Measurements from ENCODE around the gene MSH5. TPM values are rescaled to one million over a fixed set of nuclear protein-coding genes. Genes with fewer than 3 reads are reported as not detected.
A peak's percentile ranks its signal among the peaks of the same experiment; 100 is the strongest.

MSH5 gene
- total and polyA plus RNA-seq, 2 of the 13 experiments (the other 11 are each of a cell fraction or from before 2014, with no cell fraction given), result 10.2 to 38.7 TPM

DNA sequence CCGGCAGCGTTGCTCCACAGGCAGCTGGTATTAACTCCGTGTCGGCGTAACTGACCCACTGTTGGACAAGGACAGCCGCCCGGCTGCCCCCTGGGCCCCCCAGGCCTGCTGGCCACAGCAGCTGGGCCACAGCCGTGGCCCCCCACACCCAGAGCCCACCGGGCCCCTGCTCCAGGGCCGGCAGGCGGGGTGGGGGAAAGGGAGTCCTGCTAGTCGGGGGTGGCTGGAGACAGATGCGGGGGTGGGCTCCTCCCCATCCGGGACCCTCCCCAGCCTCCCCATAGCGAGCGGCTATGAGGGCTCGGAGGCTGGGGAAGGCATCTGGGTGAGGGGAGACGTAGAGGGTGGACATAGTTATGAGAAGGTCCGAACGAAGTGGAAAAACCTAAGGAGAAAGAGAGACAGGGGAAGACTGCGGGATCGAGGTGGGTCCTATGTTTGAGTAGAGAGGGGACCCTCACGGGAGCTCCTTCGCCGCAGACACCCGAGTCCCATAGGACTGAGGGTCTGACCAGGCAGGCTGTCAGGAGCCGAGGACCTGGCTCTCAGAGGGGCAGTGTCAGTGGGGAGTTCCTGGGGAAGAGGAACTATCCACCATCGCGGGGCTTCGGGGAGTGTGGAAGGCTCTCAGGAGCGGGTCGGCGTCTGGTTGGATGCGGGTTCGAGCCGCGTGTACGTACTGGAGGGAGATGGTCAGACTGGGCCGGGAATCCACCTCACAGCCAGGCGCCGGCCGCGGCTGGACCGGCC is 55.2 kb downstream of the MSH5 start (continued):
- TF ChIP-seq ZNF772 (CRISPR knock-in tag; IDR thresholded peaks at IDR 0.05), result no peak
- TF ChIP-seq ZNF839 (CRISPR knock-in tag; IDR thresholded peaks at IDR 0.05; ENCODE audit: borderline replicate concordance), result no peak; the same call in 1 of the 2 replicates
- TF ChIP-seq SNAPC2 (CRISPR knock-in tag; IDR thresholded peaks at IDR 0.05), result no peak
- TF ChIP-seq AGO2 (optimal IDR thresholded peaks at IDR 0.05; ENCODE audit: low read depth, low read length), result peak; percentile 35
- no peak for TF ChIP-seq RNF2 (conservative IDR thresholded peaks at IDR 0.05; ENCODE audit: low read depth)
- TF ChIP-seq ZNF543 (CRISPR knock-in tag; IDR thresholded peaks at IDR 0.05), result peak; percentile 49; the same call in 1 of the 2 replicates
- TF ChIP-seq, protein P1, sequence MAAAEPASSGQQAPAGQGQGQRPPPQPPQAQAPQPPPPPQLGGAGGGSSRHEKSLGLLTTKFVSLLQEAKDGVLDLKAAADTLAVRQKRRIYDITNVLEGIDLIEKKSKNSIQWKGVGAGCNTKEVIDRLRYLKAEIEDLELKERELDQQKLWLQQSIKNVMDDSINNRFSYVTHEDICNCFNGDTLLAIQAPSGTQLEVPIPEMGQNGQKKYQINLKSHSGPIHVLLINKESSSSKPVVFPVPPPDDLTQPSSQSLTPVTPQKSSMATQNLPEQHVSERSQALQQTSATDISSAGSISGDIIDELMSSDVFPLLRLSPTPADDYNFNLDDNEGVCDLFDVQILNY (CRISPR knock-in tag; conservative IDR thresholded peaks at IDR 0.05), result peak; percentile 30; the same call in 1 of the 2 replicates
- TF ChIP-seq ZNF891 (CRISPR knock-in tag; IDR thresholded peaks at IDR 0.05), result peak; percentile 53; the same call in 1 of the 2 replicates
- 0 out of 2 replicates have a peak, but pooled peaks have one; percentile 25 for TF ChIP-seq GZF1 (CRISPR knock-in tag; IDR thresholded peaks at IDR 0.05)
- TF ChIP-seq, protein P2, sequence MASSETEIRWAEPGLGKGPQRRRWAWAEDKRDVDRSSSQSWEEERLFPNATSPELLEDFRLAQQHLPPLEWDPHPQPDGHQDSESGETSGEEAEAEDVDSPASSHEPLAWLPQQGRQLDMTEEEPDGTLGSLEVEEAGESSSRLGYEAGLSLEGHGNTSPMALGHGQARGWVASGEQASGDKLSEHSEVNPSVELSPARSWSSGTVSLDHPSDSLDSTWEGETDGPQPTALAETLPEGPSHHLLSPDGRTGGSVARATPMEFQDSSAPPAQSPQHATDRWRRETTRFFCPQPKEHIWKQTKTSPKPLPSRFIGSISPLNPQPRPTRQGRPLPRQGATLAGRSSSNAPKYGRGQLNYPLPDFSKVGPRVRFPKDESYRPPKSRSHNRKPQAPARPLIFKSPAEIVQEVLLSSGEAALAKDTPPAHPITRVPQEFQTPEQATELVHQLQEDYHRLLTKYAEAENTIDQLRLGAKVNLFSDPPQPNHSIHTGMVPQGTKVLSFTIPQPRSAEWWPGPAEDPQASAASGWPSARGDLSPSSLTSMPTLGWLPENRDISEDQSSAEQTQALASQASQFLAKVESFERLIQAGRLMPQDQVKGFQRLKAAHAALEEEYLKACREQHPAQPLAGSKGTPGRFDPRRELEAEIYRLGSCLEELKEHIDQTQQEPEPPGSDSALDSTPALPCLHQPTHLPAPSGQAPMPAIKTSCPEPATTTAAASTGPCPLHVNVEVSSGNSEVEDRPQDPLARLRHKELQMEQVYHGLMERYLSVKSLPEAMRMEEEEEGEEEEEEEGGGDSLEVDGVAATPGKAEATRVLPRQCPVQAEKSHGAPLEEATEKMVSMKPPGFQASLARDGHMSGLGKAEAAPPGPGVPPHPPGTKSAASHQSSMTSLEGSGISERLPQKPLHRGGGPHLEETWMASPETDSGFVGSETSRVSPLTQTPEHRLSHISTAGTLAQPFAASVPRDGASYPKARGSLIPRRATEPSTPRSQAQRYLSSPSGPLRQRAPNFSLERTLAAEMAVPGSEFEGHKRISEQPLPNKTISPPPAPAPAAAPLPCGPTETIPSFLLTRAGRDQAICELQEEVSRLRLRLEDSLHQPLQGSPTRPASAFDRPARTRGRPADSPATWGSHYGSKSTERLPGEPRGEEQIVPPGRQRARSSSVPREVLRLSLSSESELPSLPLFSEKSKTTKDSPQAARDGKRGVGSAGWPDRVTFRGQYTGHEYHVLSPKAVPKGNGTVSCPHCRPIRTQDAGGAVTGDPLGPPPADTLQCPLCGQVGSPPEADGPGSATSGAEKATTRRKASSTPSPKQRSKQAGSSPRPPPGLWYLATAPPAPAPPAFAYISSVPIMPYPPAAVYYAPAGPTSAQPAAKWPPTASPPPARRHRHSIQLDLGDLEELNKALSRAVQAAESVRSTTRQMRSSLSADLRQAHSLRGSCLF (CRISPR knock-in tag; IDR thresholded peaks at IDR 0.05; ENCODE audit: borderline replicate concordance), result peak; percentile 71; the same call in 1 of the 2 replicates
- no peak for TF ChIP-seq ZNF775 (CRISPR knock-in tag; IDR thresholded peaks at IDR 0.05; ENCODE audit: borderline replicate concordance)
- no peak for TF ChIP-seq IKZF1 (IDR thresholded peaks at IDR 0.05)
- TF ChIP-seq ZNF616 (CRISPR knock-in tag; IDR thresholded peaks at IDR 0.05; ENCODE audit: low read depth), result no peak
- TF ChIP-seq NFATC3 (CRISPR knock-in tag; IDR thresholded peaks at IDR 0.05), result 0 out of 2 replicates have a peak, but pooled peaks have one; percentile 15
- no peak for TF ChIP-seq CCAR2 (optimal IDR thresholded peaks at IDR 0.05; ENCODE audit: low read depth, low read length)
- 0 out of 2 replicates have a peak, but pooled peaks have one; percentile 5 for TF ChIP-seq ZC3H13 (CRISPR knock-in tag; IDR thresholded peaks at IDR 0.05)
- peak; percentile 66 for TF ChIP-seq ZNF501 (CRISPR knock-in tag; IDR thresholded peaks at IDR 0.05)
- TF ChIP-seq ZNF614 (CRISPR knock-in tag; IDR thresholded peaks at IDR 0.05; ENCODE audit: borderline replicate concordance), result 0 out of 2 replicates have a peak, but pooled peaks have one; percentile 28
- TF ChIP-seq, protein P3, sequence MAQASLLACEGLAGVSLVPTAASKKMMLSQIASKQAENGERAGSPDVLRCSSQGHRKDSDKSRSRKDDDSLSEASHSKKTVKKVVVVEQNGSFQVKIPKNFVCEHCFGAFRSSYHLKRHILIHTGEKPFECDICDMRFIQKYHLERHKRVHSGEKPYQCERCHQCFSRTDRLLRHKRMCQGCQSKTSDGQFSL (CRISPR knock-in tag; IDR thresholded peaks at IDR 0.05), result no peak
- TF ChIP-seq TEAD3 (CRISPR knock-in tag; optimal IDR thresholded peaks at IDR 0.05; ENCODE audit: borderline replicate concordance), result peak; percentile 40
- TF ChIP-seq ZBTB7B (CRISPR knock-in tag; IDR thresholded peaks at IDR 0.05), result peak; percentile 61

Data from HepG2 (cell line).